ENCODE results near the gene RTN4RL1. TPM values are rescaled to one million over a fixed set of nuclear protein-coding genes. Genes with fewer than 3 reads are reported as not detected.

The RTN4RL1 gene, protein sequence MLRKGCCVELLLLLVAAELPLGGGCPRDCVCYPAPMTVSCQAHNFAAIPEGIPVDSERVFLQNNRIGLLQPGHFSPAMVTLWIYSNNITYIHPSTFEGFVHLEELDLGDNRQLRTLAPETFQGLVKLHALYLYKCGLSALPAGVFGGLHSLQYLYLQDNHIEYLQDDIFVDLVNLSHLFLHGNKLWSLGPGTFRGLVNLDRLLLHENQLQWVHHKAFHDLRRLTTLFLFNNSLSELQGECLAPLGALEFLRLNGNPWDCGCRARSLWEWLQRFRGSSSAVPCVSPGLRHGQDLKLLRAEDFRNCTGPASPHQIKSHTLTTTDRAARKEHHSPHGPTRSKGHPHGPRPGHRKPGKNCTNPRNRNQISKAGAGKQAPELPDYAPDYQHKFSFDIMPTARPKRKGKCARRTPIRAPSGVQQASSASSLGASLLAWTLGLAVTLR
- total RNA-seq, result under 1 TPM; under 0.01 to 0.67 TPM

DNA sequence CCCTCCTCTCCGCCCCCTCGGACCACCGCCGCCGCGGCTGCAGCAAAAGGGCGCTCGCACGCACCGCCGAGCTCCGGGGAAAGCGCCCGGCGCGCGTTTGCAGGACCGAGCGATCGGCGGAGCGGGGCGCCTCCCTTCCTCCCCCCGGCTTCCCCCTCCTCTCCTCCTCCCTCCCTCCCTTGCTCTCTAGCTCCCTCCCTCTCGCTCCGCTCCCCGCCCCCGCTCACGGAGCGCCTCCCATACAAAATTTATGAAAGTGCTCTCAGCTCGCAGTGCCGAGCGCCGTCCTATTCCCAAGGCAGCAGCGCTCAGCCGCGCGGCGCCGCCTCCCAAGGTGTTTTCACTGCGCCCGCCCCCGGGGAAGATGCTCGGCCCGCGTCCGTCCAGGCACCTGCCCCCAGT, at the start of gene RTN4RL1:
RTN4RL1 (minus strand) TSS at position 115 of the 402 bp plus-strand sequence. CDS start 469 bp downstream, outside the sequence.

DNA sequence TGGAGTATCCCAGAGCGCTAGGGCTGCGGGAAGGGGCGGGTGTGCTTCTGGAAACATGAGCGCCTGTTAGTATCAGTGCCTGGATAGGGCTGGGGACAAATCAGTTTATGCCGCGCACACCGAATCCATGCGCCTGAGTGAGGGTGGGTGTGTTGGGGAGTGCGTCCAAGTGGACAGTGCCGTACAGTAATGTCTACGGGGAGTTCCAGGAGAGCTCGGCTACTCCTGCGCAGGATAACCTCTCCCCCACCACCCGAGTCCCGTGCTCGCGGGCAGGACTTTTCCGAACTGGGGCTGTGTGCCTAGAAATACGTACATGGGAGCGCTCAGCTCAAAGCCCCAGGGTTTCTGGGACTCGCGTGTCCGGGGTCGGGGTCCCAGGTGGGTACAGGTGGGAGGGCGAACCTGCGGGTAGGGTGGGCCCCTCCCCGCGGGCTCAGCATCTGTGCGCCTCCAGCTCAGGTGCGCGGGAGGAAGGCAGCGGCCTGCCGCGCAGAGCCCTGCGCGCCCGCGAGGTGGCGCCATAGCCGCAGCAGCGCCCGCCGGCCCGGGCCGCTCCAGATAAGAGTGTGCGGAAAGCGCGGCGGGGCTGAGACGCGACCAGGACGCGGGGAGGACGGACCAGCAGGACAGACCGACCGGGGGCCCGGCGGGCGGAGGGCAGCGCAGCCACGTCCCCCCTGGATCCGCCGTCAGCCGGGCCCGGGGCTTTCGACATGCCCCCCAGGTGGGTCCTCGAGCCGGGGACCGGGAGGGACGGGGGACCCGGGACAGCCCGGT, 29.6 kb upstream of the RTN4RL1 start, which contains the start of gene HIC1:
HIC1 (plus strand) TSS at position 592 of the 780 bp plus-strand sequence. CDS start 1,588 bp downstream, outside the sequence.

DNA sequence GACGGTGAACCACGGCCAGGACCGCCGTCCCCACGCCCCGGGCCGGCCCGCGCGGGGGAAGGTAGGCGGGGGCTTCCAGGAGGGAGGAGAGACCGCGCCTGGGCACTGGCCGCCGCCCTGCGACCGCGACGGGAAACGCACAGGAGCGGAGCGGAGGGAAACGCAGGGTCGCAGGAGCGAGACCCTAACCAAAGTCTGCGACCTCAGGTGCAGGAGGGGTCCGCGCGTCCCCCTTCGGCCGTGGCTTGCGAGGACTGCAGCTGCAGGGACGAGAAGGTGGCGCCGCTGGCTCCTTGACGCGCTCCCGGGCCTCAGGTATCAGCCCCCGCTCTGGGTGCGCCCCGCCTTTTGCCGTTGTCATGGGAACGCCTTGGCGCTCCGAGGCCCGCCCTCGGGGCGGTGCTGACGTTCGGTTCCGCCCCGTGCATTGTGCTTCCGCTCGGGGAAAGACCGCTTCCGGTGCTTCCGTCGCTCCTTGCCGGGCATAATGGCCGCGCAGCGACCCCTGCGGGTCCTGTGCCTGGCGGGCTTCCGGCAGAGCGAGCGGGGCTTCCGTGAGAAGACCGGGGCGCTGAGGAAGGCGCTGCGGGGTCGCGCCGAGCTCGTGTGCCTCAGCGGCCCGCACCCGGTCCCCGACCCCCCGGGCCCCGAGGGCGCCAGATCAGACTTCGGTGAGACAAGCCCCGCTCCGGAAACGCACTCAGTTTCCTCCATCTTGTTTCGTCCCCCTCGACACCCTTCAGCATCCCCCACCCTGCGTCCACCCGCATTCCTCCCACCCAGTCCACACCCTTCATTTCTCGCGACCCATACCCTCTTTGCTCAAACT, 16.6 kb upstream of the RTN4RL1 start, which contains the start of gene OVCA2:
OVCA2 (plus strand) TSS at position 462 of the 829 bp plus-strand sequence; CDS start at position 488, 26 bp downstream.

DNA sequence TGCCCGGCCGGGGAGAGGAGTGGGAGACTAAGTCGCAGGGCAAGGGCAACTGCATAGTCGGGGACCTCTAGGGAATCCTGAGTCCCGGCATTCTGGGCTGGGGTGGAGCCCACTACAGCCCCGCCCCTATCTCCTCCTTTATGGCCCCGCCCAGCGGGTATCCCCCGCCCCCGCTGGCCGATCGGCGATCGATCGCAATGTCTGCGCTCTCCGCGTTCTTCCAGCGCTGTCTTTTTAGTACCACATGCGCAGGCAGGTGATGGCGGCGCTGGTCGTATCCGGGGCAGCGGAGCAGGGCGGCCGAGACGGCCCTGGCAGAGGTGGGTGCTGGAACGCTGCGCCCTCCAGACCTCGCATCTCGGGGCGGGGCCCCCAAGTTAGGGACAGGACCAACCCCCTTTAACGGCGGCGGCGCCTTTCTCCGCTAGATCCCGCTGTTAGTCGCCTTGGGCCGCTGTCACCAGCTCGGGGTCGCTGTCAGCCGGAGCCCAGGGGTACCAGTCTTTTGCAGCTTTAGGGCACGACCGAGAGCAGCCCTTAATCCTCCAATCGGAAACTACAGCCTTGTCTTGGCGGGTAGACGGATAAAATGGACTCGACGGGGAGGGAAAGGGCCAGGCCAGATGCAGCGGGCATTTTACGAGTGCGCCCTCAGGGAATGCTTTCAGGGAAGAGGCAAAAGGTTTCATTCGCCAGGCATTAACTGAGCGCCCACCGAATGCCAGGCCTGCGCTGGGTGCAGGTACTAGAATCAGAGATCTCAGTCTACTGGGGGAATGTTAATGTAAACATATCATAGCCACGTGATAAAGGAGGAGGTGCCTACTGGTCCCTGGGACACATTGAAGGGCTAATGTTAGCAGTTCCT, 5.0 kb upstream of the RTN4RL1 start, which contains the start of gene DPH1:
DPH1 (plus strand) TSS at position 243 of the 868 bp plus-strand sequence; CDS start at position 260, 17 bp downstream.

Small RNAs within 50 kb of the gene (small RNA-seq; reads per million reads assigned to genes)
- gene AC090617.9 (0 reads per million in 2 donors), gene MIR132 (40.3 to 64.9 reads per million in 2 donors), gene MIR212 (21.5 to 29.8 reads per million in 2 donors), gene OVCA2 (0 reads per million in 2 donors)

Other genes starting within 250 kb of the RTN4RL1 start
- 10 to 100 TPM; 11.7 to 17.6 TPM for gene SMYD4, start 195.4 kb downstream of the RTN4RL1 start, total RNA-seq
- gene RPA1, start 195.3 kb downstream of the RTN4RL1 start, total RNA-seq, result 10 to 100 TPM; 13.1 to 29.0 TPM
- 10 to 100 TPM; 26.6 to 29.6 TPM for gene DPH1, start 4.8 kb upstream of the RTN4RL1 start, total RNA-seq
- 10 to 100 TPM; 60.6 to 75.9 TPM for gene OVCA2, start 16.7 kb upstream of the RTN4RL1 start, total RNA-seq
- gene HIC1, start 29.8 kb upstream of the RTN4RL1 start, total RNA-seq, result under 1 TPM; 0.33 to 0.34 TPM

Measured in melanocyte of skin (primary cell).